Measurements from ENCODE around the gene HIVEP1. TPM values are rescaled to one million over a fixed set of nuclear protein-coding genes. Genes with fewer than 3 reads are reported as not detected.

The HIVEP1 gene
- total RNA-seq, 1 experiment from 2014 or later = 16.7 TPM

GRCh38 chr6:12082368-12082767 is 70.3 kb downstream of the HIVEP1 start:
- Histone ChIP-seq H3K27me3 (ENCODE audit: control insufficient read depth, insufficient read depth, low read length) (no peaks in the 10 kb centered on the region), H3K9me3 (ENCODE audit: control insufficient read depth, insufficient read depth, low read depth, low read length) (no peaks in the 10 kb centered on the region), H3K27ac (ENCODE audit: low read length) (no peak overlapping the region), H3K36me3 (ENCODE audit: control insufficient read depth, insufficient read depth, low read length) (no peaks in the 10 kb centered on the region), H3K4me1 (ENCODE audit: control insufficient read depth, insufficient read depth, low read length) (0 out of 2 replicates have a peak, but pooled peaks cover 4% of the 10 kb centered on the region), H3K4me3 (ENCODE audit: low read depth in 2 of 2, low read length in 2 of 2) (no peak overlapping the region)
- in situ Hi-C loops (cut with HindIII; ENCODE audit: low pct_unique_long_range_greater_than_20kb, low sequenced_read_pairs) = no loop called here
- POLR2A ChIA-PET = no interaction called here
- DNase-seq (ENCODE audit: low read depth, low spot score) (no peak), ATAC-seq (no peak)
- intact Hi-C loops (cut with micrococcal nuclease; ENCODE audit: unreplicated experiment) = no loop called here
- TF ChIP-seq REST (IDR thresholded peaks at IDR 0.05; ENCODE audit: insufficient read depth in 1 of 2, low read depth in 2 of 2, low read length in 1 of 2) (no peak), POLR2AphosphoS5 (IDR thresholded peaks at IDR 0.05; ENCODE audit: low read depth, low read length) (no peak), TCF7L2 (IDR thresholded peaks at IDR 0.05; ENCODE audit: low read depth, low read length) (no peak), CTCF (IDR thresholded peaks at IDR 0.05) (no peak), SIN3A (IDR thresholded peaks at IDR 0.05; ENCODE audit: borderline replicate concordance, insufficient read depth, low read depth, low read length) (no peak)
- no TSS peak for BruUV-seq (replicated peaks)
- CTCF ChIA-PET = no interaction called here

- no peaks in the 10 kb centered on the region for H3K27me3 ChIP-seq (ENCODE audit: control insufficient read depth, insufficient read depth, low read length)
- no TSS peak for BruUV-seq (replicated peaks)
- ATAC-seq (no peak), DNase-seq (ENCODE audit: low read depth, low spot score) (no peak)
- intact Hi-C loops (cut with micrococcal nuclease; ENCODE audit: unreplicated experiment) = no loop called here
- H3K27ac ChIP-seq (ENCODE audit: low read length) = no peak overlapping the region
- POLR2A ChIA-PET = no interaction called here
- H3K4me3 ChIP-seq (ENCODE audit: low read depth in 2 of 2, low read length in 2 of 2) = no peak overlapping the region
- TF ChIP-seq SIN3A (IDR thresholded peaks at IDR 0.05; ENCODE audit: borderline replicate concordance, insufficient read depth, low read depth, low read length) (no peak), REST (IDR thresholded peaks at IDR 0.05; ENCODE audit: insufficient read depth in 1 of 2, low read depth in 2 of 2, low read length in 1 of 2) (no peak), CTCF (IDR thresholded peaks at IDR 0.05) (no peak), TCF7L2 (IDR thresholded peaks at IDR 0.05; ENCODE audit: low read depth, low read length) (no peak), POLR2AphosphoS5 (IDR thresholded peaks at IDR 0.05; ENCODE audit: low read depth, low read length) (no peak)
- in situ Hi-C loops (cut with HindIII; ENCODE audit: low pct_unique_long_range_greater_than_20kb, low sequenced_read_pairs) = no loop called here
- H3K36me3 ChIP-seq (ENCODE audit: control insufficient read depth, insufficient read depth, low read length) = no peaks in the 10 kb centered on the region
- no peaks in the 10 kb centered on the region for H3K9me3 ChIP-seq (ENCODE audit: control insufficient read depth, insufficient read depth, low read depth, low read length)
- CTCF ChIA-PET = no interaction called here
- H3K4me1 ChIP-seq (ENCODE audit: control insufficient read depth, insufficient read depth, low read length) = 0 out of 2 replicates have a peak, but pooled peaks cover 4% of the 10 kb centered on the region
Observed at GRCh38 chr6:12083302-12083701, 71.2 kb downstream of the HIVEP1 start.

All from Panc1 (cell line).